ENCODE measurements around the gene ZNF787.

The ZNF787 gene

GRCh38 chr19:56110515-56111448 is 10.3 kb downstream of the ZNF787 start:
- H4K20me1 ChIP-seq (ENCODE audit: insufficient read depth, low read length, poor library complexity, severe bottlenecking): peaks cover 61% of the 10 kb centered on the region
- no peak overlapping the region for H3K4me2 ChIP-seq (ENCODE audit: low read depth, low read length, poor library complexity, severe bottlenecking)
- no peak for TF ChIP-seq CTCF (conservative IDR thresholded peaks at IDR 0.05; ENCODE audit: low read length)
- H3K4me3 ChIP-seq (ENCODE audit: low read length, poor library complexity, severe bottlenecking): no peak overlapping the region
- no peaks in the 10 kb centered on the region for H3K9me3 ChIP-seq (ENCODE audit: insufficient read depth, low read depth, low read length)
- H3K27me3 ChIP-seq (ENCODE audit: insufficient read depth, low read length, poor library complexity, severe bottlenecking): no peaks in the 10 kb centered on the region
- no peaks in the 10 kb centered on the region for H3K9me2 ChIP-seq (replicated peaks; ENCODE audit: low read depth, low read length)
- no peak overlapping the region for H3K9ac ChIP-seq (ENCODE audit: low read depth, low read length, poor library complexity, severe bottlenecking)
- no peaks in the 10 kb centered on the region for H3F3A ChIP-seq (ENCODE audit: low read depth)
- peaks cover 99% of the 10 kb centered on the region for H3K79me2 ChIP-seq (ENCODE audit: insufficient read depth, low read length)
- H2AFZ ChIP-seq (ENCODE audit: low read length): no peak overlapping the region
- no peaks in the 10 kb centered on the region for H3K4me1 ChIP-seq (ENCODE audit: insufficient read depth, low read length, poor library complexity, severe bottlenecking)
- peaks cover 5% of the 10 kb centered on the region; the same call in 1 of the 2 replicates for H3K36me3 ChIP-seq (ENCODE audit: insufficient read depth, low read length)

GRCh38 chr19:56109226-56109625 is 11.9 kb downstream of the ZNF787 start:
- Histone ChIP-seq H3K27me3 (ENCODE audit: insufficient read depth, low read length, poor library complexity, severe bottlenecking) (no peaks in the 10 kb centered on the region), H3K4me2 (ENCODE audit: low read depth, low read length, poor library complexity, severe bottlenecking) (no peak overlapping the region), H3K79me2 (ENCODE audit: insufficient read depth, low read length) (peaks cover 97% of the 10 kb centered on the region), H3K4me3 (ENCODE audit: low read length, poor library complexity, severe bottlenecking) (no peak overlapping the region), H3K9ac (ENCODE audit: low read depth, low read length, poor library complexity, severe bottlenecking) (no peak overlapping the region), H4K20me1 (ENCODE audit: insufficient read depth, low read length, poor library complexity, severe bottlenecking) (peaks cover 63% of the 10 kb centered on the region), H3K4me1 (ENCODE audit: insufficient read depth, low read length, poor library complexity, severe bottlenecking) (no peaks in the 10 kb centered on the region), H3K9me3 (ENCODE audit: insufficient read depth, low read depth, low read length) (no peaks in the 10 kb centered on the region), H2AFZ (ENCODE audit: low read length) (no peak overlapping the region), H3K9me2 (replicated peaks; ENCODE audit: low read depth, low read length) (no peaks in the 10 kb centered on the region), H3K36me3 (ENCODE audit: insufficient read depth, low read length) (peaks cover 5% of the 10 kb centered on the region; the same call in 1 of the 2 replicates), H3F3A (ENCODE audit: low read depth) (no peaks in the 10 kb centered on the region)
- TF ChIP-seq EZH2phosphoT487 (IDR thresholded peaks at IDR 0.05; ENCODE audit: borderline replicate concordance) (no peak), CTCF (conservative IDR thresholded peaks at IDR 0.05; ENCODE audit: low read length) (no peak)

- H3K9me2 ChIP-seq (replicated peaks; ENCODE audit: low read depth, low read length): no peaks in the 10 kb centered on the region
- no peak for TF ChIP-seq CTCF (conservative IDR thresholded peaks at IDR 0.05; ENCODE audit: low read length)
- TF ChIP-seq EZH2phosphoT487 (IDR thresholded peaks at IDR 0.05; ENCODE audit: borderline replicate concordance): no peak
- H4K20me1 ChIP-seq (ENCODE audit: insufficient read depth, low read length, poor library complexity, severe bottlenecking): peaks cover 63% of the 10 kb centered on the region
- peaks cover 5% of the 10 kb centered on the region; the same call in 1 of the 2 replicates for H3K36me3 ChIP-seq (ENCODE audit: insufficient read depth, low read length)
- H3F3A ChIP-seq (ENCODE audit: low read depth): no peaks in the 10 kb centered on the region
- no peaks in the 10 kb centered on the region for H3K9me3 ChIP-seq (ENCODE audit: insufficient read depth, low read depth, low read length)
- no peak overlapping the region for H3K4me3 ChIP-seq (ENCODE audit: low read length, poor library complexity, severe bottlenecking)
- H3K79me2 ChIP-seq (ENCODE audit: insufficient read depth, low read length): peaks cover 92% of the 10 kb centered on the region
- no peak overlapping the region for H3K9ac ChIP-seq (ENCODE audit: low read depth, low read length, poor library complexity, severe bottlenecking)
- no peak overlapping the region for H3K4me2 ChIP-seq (ENCODE audit: low read depth, low read length, poor library complexity, severe bottlenecking)
- H3K4me1 ChIP-seq (ENCODE audit: insufficient read depth, low read length, poor library complexity, severe bottlenecking): no peaks in the 10 kb centered on the region
- H2AFZ ChIP-seq (ENCODE audit: low read length): no peak overlapping the region
- no peaks in the 10 kb centered on the region for H3K27me3 ChIP-seq (ENCODE audit: insufficient read depth, low read length, poor library complexity, severe bottlenecking)
Measured at GRCh38 chr19:56108447-56109195, 12.5 kb downstream of the ZNF787 start.

Measured in Loucy (cell line).